SK-N-MC (cell line): Measurements from ENCODE around the gene DLG2.

ENCODE experiments used
- DNase-seq: peaks from one replicate; pipeline ENCODE4 v3.0.0-alpha.2; 2011; ENCODE audit warnings: low read depth, low spot score
- H3K27ac ChIP-seq: fragments of 200-600 bp; sonication (generic); 2 replicates; pipeline ENCODE4 v1.5.1; 2016; ENCODE audit warnings: mixed run types
- H3K36me3 ChIP-seq: fragments of 200-600 bp; sonication (generic); 2 replicates; pipeline ENCODE4 v1.6.1; 2017; ENCODE audit warnings: antibody characterized with exemption, low read length, mixed read lengths; ENCODE audit not compliant: insufficient read depth
- H3K4me3 ChIP-seq: fragments of 200-600 bp; sonication (generic); 2 replicates; pipeline ENCODE4 v1.5.1; 2016
- H3K9ac ChIP-seq: fragments of 200-600 bp; sonication (generic); 2 replicates; pipeline ENCODE4 v1.8.0; 2017; ENCODE audit warnings: mixed run types, mixed read lengths; ENCODE audit not compliant: insufficient read length
- H3K9me3 ChIP-seq: fragments of 200-600 bp; sonication (generic); 2 replicates; pipeline ENCODE4 v1.6.1; 2017; ENCODE audit warnings: low read depth, mild to moderate bottlenecking, antibody characterized with exemption, low read length, moderate library complexity, mixed read lengths
- EZH2 ChIP-seq: fragments of 200-600 bp; sonication (generic); IDR thresholded peaks from one replicate; pipeline ENCODE4 v1.6.1; 2017; ENCODE audit warnings: antibody characterized with exemption
- FOXP2 ChIP-seq: optimal IDR thresholded peaks from 2 replicates; pipeline ENCODE3; 2011; ENCODE audit warnings: mild to moderate bottlenecking, moderate library complexity; ENCODE audit not compliant: insufficient read depth; ENCODE audit errors: extremely low read length, control extremely low read depth
- POLR2AphosphoS5 ChIP-seq: IDR thresholded peaks from 2 replicates; pipeline ENCODE4 v1.6.1; 2012; ENCODE audit warnings: mild to moderate bottlenecking, low read depth, low read length, borderline replicate concordance

The DLG2 gene

DNA sequence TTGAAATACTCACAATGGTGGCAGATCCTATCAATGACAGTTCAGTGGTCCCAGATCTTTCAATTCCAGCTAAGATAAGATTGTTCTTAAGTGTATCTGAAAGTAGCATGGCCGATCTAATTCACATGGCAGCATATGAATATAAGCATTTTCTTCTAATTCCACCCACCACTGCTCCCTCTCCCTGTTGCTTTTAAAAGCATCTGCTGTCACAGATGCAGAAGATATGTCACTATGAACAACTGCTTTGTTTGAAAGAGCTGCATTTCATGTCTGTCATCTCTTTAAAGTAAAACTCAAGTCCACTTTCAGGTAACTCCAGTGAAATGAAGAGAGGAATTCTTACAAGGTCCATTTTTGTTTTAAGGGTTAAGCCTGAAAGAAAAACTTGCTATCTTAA lies 1044.0 kb downstream of the DLG2 start:
- TF ChIP-seq FOXP2 (no peak), EZH2 (no peak), POLR2AphosphoS5 (no peak)
- Histone ChIP-seq H3K9ac (no peak overlapping the region), H3K4me3 (no peak overlapping the region), H3K27ac (no peak overlapping the region), H3K9me3 (no peaks in the 10 kb centered on the region), H3K36me3 (no peaks in the 10 kb centered on the region)
- DNase-seq, result no peak

- TF ChIP-seq POLR2AphosphoS5, result no peak
- TF ChIP-seq FOXP2, result no peak
- TF ChIP-seq EZH2, result no peak
- H3K36me3 ChIP-seq, result no peaks in the 10 kb centered on the region
- H3K9ac ChIP-seq, result no peak overlapping the region
- H3K4me3 ChIP-seq, result peak overlapping the region; percentile 31
- H3K27ac ChIP-seq, result no peak overlapping the region
- H3K9me3 ChIP-seq, result no peaks in the 10 kb centered on the region
- no peak for DNase-seq
Measured at GRCh38 chr11:84581083-84581482, 1046.1 kb downstream of the DLG2 start.

GRCh38 chr11:84580428-84580827 lies 1046.7 kb downstream of the DLG2 start:
- H3K27ac ChIP-seq, result no peak overlapping the region
- no peak for DNase-seq
- peak overlapping the region; percentile 31 for H3K4me3 ChIP-seq
- TF ChIP-seq FOXP2, result no peak
- no peak for TF ChIP-seq EZH2
- TF ChIP-seq POLR2AphosphoS5, result no peak
- no peaks in the 10 kb centered on the region for H3K36me3 ChIP-seq
- no peak overlapping the region for H3K9ac ChIP-seq
- H3K9me3 ChIP-seq, result no peaks in the 10 kb centered on the region

GRCh38 chr11:84573868-84574267 lies 1053.3 kb downstream of the DLG2 start:
- TF ChIP-seq EZH2 (no peak), FOXP2 (no peak), POLR2AphosphoS5 (no peak)
- Histone ChIP-seq H3K36me3 (no peaks in the 10 kb centered on the region), H3K9me3 (no peaks in the 10 kb centered on the region), H3K9ac (no peak overlapping the region), H3K27ac (no peak overlapping the region), H3K4me3 (no peak overlapping the region)
- no peak for DNase-seq

GRCh38 chr11:84566671-84567070 lies 1060.5 kb downstream of the DLG2 start:
- H3K9ac ChIP-seq, result no peak overlapping the region
- no peak for DNase-seq

DNA sequence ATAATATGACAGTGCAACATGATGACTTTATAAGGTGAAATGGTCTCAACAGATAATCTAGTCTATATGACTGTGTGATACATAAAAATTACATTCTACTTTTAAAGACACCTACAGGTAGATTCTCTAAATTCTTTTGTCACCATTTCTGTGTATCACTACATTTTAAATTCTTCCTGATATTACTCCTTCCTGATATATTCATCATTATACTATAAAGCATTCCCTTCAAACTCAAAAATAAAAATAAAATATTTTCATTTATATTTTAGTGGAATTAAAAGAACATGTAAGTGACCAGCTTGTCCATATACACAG lies 1062.3 kb downstream of the DLG2 start:
- H3K4me3 ChIP-seq, result no peak overlapping the region
- no peak overlapping the region for H3K9ac ChIP-seq
- no peak for DNase-seq
- no peak overlapping the region for H3K27ac ChIP-seq
- no peaks in the 10 kb centered on the region for H3K9me3 ChIP-seq
- no peaks in the 10 kb centered on the region for H3K36me3 ChIP-seq
- TF ChIP-seq EZH2 (no peak), FOXP2 (no peak), POLR2AphosphoS5 (no peak)

More at GRCh38 chr11:84566671-84567070, 1060.5 kb downstream of the DLG2 start:
- Histone ChIP-seq H3K36me3 (no peaks in the 10 kb centered on the region), H3K27ac (0 out of 2 replicates have a peak overlapping the region, but pooled peaks have one; percentile 17), H3K9me3 (no peaks in the 10 kb centered on the region), H3K4me3 (no peak overlapping the region)
- no peak for TF ChIP-seq FOXP2
- no peak for TF ChIP-seq POLR2AphosphoS5
- TF ChIP-seq EZH2, result no peak

DNA sequence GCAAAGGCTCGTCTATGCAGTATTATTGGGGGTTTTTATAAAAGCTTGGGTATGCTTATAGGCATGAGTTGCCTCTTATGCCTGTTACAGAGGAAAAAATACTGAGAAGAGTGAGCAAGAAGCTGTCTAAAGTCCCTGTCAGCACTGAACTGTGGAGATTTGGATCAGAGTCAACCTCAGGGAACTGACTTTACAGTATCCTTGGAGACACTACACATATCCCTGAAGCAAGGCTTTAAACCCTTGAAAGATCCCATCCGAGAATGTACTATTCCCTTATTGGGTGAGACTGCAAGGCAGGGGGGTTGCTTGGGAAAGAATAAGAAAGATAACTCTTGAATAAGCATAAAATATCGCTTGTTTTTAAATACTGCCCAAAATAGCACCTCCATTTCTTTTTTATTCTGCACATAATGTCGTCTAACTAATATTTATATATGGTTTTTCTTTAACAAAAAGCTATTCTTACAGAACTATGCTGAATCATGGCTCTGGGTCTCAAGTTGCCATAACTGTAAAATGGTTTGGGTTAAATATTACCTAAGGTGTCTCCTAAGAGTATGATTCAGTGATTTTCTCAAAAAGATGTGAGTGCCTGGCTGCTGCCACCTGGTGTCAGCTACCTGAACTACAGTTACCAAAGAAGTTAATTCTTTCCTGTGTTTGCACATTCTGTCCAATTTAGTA lies 1062.8 kb downstream of the DLG2 start:
- peak overlapping the region; percentile 78 for H3K27ac ChIP-seq
- TF ChIP-seq FOXP2, result no peak
- no peak for DNase-seq
- H3K36me3 ChIP-seq, result no peaks in the 10 kb centered on the region
- H3K4me3 ChIP-seq, result no peak overlapping the region
- H3K9me3 ChIP-seq, result no peaks in the 10 kb centered on the region
- H3K9ac ChIP-seq, result peak overlapping the region; percentile 5

GRCh38 chr11:84563356-84563755 lies 1063.8 kb downstream of the DLG2 start:
- peak overlapping the region; percentile 78; the same call in 1 of the 2 replicates for H3K27ac ChIP-seq
- H3K4me3 ChIP-seq, result no peak overlapping the region
- no peaks in the 10 kb centered on the region for H3K9me3 ChIP-seq
- DNase-seq, result no peak
- H3K36me3 ChIP-seq, result no peaks in the 10 kb centered on the region
- H3K9ac ChIP-seq, result peak overlapping the region; percentile 20
- no peak for TF ChIP-seq FOXP2
- TF ChIP-seq POLR2AphosphoS5, result no peak
- TF ChIP-seq EZH2, result no peak

DNA sequence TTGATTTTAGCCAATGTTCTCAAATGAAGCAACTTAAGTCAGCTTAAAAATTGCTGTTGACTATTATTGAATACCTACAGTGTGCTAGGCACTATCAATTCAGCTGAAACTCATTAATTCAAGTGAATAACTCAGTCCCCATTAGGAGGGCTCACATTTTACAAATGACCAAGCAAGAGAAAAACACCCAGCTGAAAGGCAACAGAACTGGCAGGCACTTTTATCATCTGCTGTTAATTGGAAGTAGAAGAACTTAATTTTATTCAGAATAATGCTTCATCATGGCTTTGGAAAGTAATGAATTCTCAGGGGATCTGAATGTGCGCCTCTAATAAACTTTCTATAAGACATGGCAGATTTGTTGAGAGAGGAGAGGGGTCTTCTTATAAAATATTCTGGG lies 1066.9 kb downstream of the DLG2 start:
- no peaks in the 10 kb centered on the region for H3K36me3 ChIP-seq

More for the DNA sequence above, 1066.9 kb downstream of the DLG2 start:
- Histone ChIP-seq H3K27ac (no peak overlapping the region), H3K9ac (no peak overlapping the region), H3K9me3 (no peaks in the 10 kb centered on the region), H3K4me3 (no peak overlapping the region)
- TF ChIP-seq POLR2AphosphoS5 (no peak), FOXP2 (no peak), EZH2 (no peak)
- no peak for DNase-seq
